Measurements from ENCODE around the gene RGS16. TPM values are rescaled to one million over a fixed set of nuclear protein-coding genes. Genes with fewer than 3 reads are reported as not detected.

Gene RGS16
- total and polyA plus RNA-seq, 2 experiments from 2014 or later: 7.3 to 7.6 TPM

DNA sequence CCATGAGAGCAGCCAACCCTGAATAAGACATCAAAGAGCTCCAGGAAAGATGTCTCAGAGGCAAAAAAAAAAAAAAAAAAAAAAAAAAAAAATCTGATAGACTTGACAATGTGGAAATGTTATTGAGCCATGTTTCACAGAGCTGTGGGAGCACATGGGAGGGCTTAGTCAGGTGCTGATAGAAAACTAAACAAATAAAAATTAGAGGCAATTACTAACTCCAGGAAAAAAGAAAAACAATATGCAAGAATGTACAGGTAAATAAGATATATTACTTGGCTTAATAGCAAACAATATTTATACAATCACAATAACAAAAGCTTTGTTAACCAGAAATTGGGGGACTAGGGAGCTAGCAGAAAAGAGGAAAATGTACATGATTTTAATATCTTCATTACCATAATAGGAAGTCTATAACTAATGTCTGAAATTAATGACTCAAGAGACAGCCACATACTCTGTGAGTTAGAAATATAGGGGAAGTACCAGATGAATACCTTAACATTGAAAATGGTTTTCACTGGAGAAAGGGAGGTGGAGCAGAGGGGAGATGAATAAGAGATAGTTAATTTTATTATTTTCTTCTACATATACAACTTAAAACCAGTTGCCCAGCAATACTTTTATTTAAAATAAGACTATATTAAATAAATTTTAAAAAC is 16.9 kb upstream of the RGS16 start:
- H3K4me1 ChIP-seq (ENCODE audit: insufficient read depth): peaks cover 7% of the 10 kb centered on the region
- no peaks in the 10 kb centered on the region for H4K20me1 ChIP-seq (ENCODE audit: insufficient read depth, poor library complexity, severe bottlenecking)
- no peak overlapping the region for H3K4me3 ChIP-seq
- H3K27ac ChIP-seq: no peak overlapping the region
- H3K4me2 ChIP-seq: no peak overlapping the region
- no peak for DNase-seq (ENCODE audit: low spot score)
- no peaks in the 10 kb centered on the region for H3K9me2 ChIP-seq (replicated peaks; ENCODE audit: insufficient read depth)
- H3K9me3 ChIP-seq (ENCODE audit: low read depth): no peaks in the 10 kb centered on the region
- H3K36me3 ChIP-seq (replicated peaks; ENCODE audit: insufficient read depth, low read depth): no peaks in the 10 kb centered on the region
- H3K27me3 ChIP-seq: peaks cover 3% of the 10 kb centered on the region
- TF ChIP-seq EZH2phosphoT487 (IDR thresholded peaks at IDR 0.05; ENCODE audit: low read depth, severe bottlenecking, unreplicated experiment) (no peak), EZH2 (IDR thresholded peaks at IDR 0.05; ENCODE audit: borderline replicate concordance) (no peak)
- TF ChIP-seq, protein P1, sequence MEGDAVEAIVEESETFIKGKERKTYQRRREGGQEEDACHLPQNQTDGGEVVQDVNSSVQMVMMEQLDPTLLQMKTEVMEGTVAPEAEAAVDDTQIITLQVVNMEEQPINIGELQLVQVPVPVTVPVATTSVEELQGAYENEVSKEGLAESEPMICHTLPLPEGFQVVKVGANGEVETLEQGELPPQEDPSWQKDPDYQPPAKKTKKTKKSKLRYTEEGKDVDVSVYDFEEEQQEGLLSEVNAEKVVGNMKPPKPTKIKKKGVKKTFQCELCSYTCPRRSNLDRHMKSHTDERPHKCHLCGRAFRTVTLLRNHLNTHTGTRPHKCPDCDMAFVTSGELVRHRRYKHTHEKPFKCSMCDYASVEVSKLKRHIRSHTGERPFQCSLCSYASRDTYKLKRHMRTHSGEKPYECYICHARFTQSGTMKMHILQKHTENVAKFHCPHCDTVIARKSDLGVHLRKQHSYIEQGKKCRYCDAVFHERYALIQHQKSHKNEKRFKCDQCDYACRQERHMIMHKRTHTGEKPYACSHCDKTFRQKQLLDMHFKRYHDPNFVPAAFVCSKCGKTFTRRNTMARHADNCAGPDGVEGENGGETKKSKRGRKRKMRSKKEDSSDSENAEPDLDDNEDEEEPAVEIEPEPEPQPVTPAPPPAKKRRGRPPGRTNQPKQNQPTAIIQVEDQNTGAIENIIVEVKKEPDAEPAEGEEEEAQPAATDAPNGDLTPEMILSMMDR (IDR thresholded peaks at IDR 0.05; ENCODE audit: poor library complexity): no peak
- no peak overlapping the region for H2AFZ ChIP-seq
- no peaks in the 10 kb centered on the region for H3K79me2 ChIP-seq

DNA sequence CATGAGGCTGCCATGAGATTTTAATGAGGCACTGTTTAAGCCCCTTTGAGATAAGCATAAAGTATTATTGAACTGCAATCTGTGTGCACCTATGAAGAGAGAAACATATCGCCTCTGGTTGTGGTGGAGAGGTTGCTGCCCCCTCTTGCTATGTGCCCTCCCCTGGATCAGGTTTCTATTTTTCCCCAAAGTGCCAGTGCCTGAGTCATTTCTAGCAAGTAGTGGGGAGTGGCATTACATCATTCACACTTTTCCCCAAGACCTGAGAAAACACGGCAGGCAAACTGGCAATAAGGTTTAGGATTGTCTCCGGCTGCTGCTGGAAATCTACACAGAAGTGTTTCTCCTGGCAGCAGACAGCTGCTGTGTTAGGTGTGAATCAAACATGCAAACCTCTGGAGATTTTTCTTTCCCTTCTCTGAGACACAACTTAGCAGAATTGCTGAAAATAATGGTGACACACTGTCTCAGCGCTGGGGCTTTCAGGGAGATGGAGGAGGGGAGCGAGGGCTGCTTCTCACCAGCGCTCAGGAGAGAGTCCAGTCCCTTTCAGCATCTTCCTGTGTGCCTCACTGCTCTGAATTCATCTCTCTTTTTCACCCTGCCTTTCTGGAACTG is 13.7 kb upstream of the RGS16 start:
- Histone ChIP-seq H4K20me1 (ENCODE audit: insufficient read depth, poor library complexity, severe bottlenecking) (no peaks in the 10 kb centered on the region), H3K27ac (no peak overlapping the region), H2AFZ (no peak overlapping the region), H3K36me3 (replicated peaks; ENCODE audit: insufficient read depth, low read depth) (no peaks in the 10 kb centered on the region), H3K4me3 (no peak overlapping the region), H3K9me2 (replicated peaks; ENCODE audit: insufficient read depth) (no peaks in the 10 kb centered on the region), H3K4me1 (ENCODE audit: insufficient read depth) (peaks cover 24% of the 10 kb centered on the region), H3K79me2 (no peaks in the 10 kb centered on the region), H3K27me3 (peaks cover 11% of the 10 kb centered on the region), H3K9me3 (ENCODE audit: low read depth) (no peaks in the 10 kb centered on the region), H3K4me2 (no peak overlapping the region)
- TF ChIP-seq EZH2 (IDR thresholded peaks at IDR 0.05; ENCODE audit: borderline replicate concordance): no peak
- no peak for DNase-seq (ENCODE audit: low spot score)
- 45% methylated on average over 6 of the region's 6 CpGs for WGBS (ENCODE audit: low lambda C conversion rate, missing lambda C conversion rate)

DNA sequence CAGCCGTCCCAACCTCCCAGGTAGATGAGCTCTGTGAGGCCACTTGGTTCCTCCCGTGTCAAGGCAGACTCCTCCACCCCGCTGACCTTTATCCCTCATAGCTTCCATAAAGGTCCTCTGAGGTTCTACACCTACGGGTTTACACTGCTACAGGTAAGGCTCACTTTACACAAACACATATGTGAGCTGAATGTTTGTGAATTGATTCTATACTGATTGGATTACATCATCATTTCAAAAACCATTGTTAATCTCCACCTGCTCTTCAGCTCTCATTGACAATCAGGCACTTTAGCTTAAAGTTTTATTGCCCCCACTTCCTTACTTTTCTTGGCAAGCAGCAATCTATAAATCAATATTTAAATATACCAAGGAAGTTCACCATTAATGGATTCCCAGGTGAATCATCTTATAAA is 12.8 kb upstream of the RGS16 start:
- Histone ChIP-seq H3K4me3 (no peak overlapping the region), H3K4me2 (no peak overlapping the region), H3K27me3 (peaks cover 11% of the 10 kb centered on the region), H3K79me2 (no peaks in the 10 kb centered on the region), H3K9me2 (replicated peaks; ENCODE audit: insufficient read depth) (no peaks in the 10 kb centered on the region), H4K20me1 (ENCODE audit: insufficient read depth, poor library complexity, severe bottlenecking) (no peaks in the 10 kb centered on the region), H3K4me1 (ENCODE audit: insufficient read depth) (peaks cover 24% of the 10 kb centered on the region), H3K9me3 (ENCODE audit: low read depth) (no peaks in the 10 kb centered on the region), H3K36me3 (replicated peaks; ENCODE audit: insufficient read depth, low read depth) (no peaks in the 10 kb centered on the region), H2AFZ (no peak overlapping the region), H3K27ac (no peak overlapping the region)
- WGBS (ENCODE audit: low lambda C conversion rate, missing lambda C conversion rate): 33% methylated on average over 4 of the region's 4 CpGs
- TF ChIP-seq, protein P1 (IDR thresholded peaks at IDR 0.05; ENCODE audit: poor library complexity): no peak
- TF ChIP-seq EZH2 (IDR thresholded peaks at IDR 0.05; ENCODE audit: borderline replicate concordance): no peak
- TF ChIP-seq EZH2phosphoT487 (IDR thresholded peaks at IDR 0.05; ENCODE audit: low read depth, severe bottlenecking, unreplicated experiment): no peak
- no peak for DNase-seq (ENCODE audit: low spot score)

DNA sequence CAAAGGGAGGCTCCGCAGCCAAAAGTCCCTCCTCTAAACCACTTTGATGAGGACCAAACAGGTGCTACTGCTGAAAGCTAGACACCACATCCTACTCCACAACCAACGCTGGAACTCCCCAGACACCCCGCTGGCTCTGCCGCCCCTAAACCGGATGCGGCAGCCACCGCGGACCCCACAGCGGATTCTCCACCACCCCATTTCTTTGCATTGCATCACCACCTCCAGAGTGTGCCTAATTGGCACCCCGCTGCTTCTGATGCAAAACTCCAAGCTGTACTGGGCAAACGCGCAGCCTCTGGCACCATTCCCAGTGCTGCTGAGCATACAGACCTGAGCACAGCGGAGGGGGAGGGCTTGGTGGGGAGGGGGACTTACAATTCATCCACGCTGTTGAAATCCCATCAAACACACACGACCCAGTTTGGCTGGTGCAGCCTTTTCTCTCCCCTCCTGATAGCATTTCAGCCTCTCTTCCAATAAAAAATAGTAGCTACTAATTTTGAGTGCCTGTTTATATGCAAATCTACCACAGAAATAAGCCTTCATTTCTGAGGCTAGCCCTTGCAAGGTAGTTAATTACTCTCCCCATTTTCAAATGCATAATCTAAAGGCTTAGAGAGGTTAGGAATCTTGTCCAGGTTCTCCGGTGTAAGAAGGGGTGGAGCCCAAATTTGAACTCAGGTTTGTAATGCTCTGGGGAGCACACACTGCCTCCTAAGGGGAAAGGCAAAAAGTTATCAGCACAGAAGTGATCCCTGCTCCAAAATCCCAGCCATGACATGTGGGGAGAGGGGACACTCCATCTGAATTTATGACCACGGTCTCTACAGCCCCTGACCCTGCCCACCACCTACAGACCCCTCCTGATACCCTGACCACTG is 12.2 kb upstream of the RGS16 start:
- H3K4me2 ChIP-seq: peak overlapping the region; percentile 85
- WGBS (ENCODE audit: low lambda C conversion rate, missing lambda C conversion rate): 13% methylated on average over 17 of the region's 17 CpGs

More for the DNA sequence above, 12.2 kb upstream of the RGS16 start:
- no peaks in the 10 kb centered on the region for H3K79me2 ChIP-seq
- no peak overlapping the region for H3K27ac ChIP-seq
- no peaks in the 10 kb centered on the region for H3K9me2 ChIP-seq (replicated peaks; ENCODE audit: insufficient read depth)
- DNase-seq (ENCODE audit: low spot score): peak; percentile 69
- TF ChIP-seq EZH2phosphoT487 (IDR thresholded peaks at IDR 0.05; ENCODE audit: low read depth, severe bottlenecking, unreplicated experiment): no peak
- TF ChIP-seq, protein P1 (IDR thresholded peaks at IDR 0.05; ENCODE audit: poor library complexity): no peak
- TF ChIP-seq EZH2 (IDR thresholded peaks at IDR 0.05; ENCODE audit: borderline replicate concordance): no peak
- H3K27me3 ChIP-seq: peaks cover 11% of the 10 kb centered on the region
- no peaks in the 10 kb centered on the region for H4K20me1 ChIP-seq (ENCODE audit: insufficient read depth, poor library complexity, severe bottlenecking)
- peaks cover 24% of the 10 kb centered on the region for H3K4me1 ChIP-seq (ENCODE audit: insufficient read depth)
- H3K36me3 ChIP-seq (replicated peaks; ENCODE audit: insufficient read depth, low read depth): no peaks in the 10 kb centered on the region
- H2AFZ ChIP-seq: no peak overlapping the region
- H3K9me3 ChIP-seq (ENCODE audit: low read depth): no peaks in the 10 kb centered on the region
- no peak overlapping the region for H3K4me3 ChIP-seq
